ES-I3 (cell line): ENCODE data around the gene TCF3.

ENCODE experiments used
- H3K36me3 ChIP-seq: 2 replicates; pipeline ENCODE4 v1.6.1; 2013; ENCODE audit warnings: mild to moderate bottlenecking, low read length, control low read depth, moderate library complexity; ENCODE audit not compliant: insufficient read depth
- H3K4me1 ChIP-seq: 2 replicates; pipeline ENCODE4 v1.6.1; 2013; ENCODE audit warnings: mild to moderate bottlenecking, control low read depth, low read length; ENCODE audit not compliant: insufficient read depth
- H3K9ac ChIP-seq: 2 replicates; pipeline ENCODE4 v1.6.1; 2013; ENCODE audit warnings: low read depth, mild to moderate bottlenecking, low read length, moderate library complexity
- H3K9me3 ChIP-seq: 2 replicates; pipeline ENCODE4 v1.6.1; 2013; ENCODE audit warnings: mild to moderate bottlenecking, low read length, moderate library complexity; ENCODE audit not compliant: control insufficient read depth, insufficient read depth

The TCF3 gene

GRCh38 chr19:1619703-1620102, 32.7 kb downstream of the TCF3 start:
- H3K9me3 ChIP-seq, result no peaks in the 10 kb centered on the region
- peaks cover 36% of the 10 kb centered on the region for H3K36me3 ChIP-seq
- no peaks in the 10 kb centered on the region for H3K4me1 ChIP-seq
- no peak overlapping the region for H3K9ac ChIP-seq

- peaks cover 38% of the 10 kb centered on the region for H3K36me3 ChIP-seq
- H3K4me1 ChIP-seq, result no peaks in the 10 kb centered on the region
These were observed 33.3 kb downstream of the TCF3 start for GRCh38 chr19:1619094-1619439.

DNA sequence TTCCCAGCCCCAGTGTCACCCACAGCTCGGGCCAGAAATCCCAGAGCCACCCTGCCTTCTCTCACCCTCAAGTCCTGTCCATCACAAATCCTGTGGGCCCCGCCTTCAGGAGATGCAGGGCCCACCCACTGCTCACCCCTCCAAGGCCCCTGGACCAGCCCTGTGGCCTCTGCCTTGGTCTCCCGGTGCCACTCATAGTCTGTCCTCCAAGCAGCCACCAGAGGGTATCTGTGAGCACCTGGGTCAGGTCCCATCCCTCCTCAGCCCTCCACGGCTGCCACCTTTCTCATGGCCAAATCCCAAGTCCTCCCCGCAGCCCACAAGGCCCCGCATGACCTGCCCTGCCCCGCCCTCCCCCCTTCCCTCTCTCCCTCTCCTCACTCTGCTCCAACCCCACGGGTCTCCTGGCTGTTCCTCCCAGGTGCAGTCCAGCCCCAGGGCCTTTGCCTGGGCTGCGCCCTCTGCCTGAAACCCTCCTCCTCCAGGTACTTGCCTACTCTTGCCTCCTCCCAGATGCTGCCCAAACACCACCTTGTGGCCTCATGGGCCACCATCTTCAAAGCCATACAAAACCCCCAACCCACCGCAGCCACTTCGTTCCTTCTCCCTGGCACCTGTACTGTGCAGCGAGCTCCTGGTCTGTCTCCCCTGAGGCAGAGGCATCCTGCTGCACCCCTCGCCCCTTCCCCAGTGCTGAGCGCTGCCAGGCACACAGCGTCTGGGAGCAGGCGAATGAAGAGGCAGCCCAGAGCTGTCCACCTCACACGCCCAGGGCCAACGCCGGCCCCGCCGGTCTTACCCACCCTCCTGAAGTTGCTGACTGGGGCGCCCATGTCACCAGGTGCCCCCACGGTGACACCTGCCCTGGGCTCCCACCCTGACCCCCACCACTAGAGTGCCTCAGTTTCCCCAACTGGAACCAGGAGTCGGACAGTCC, 34.0 kb downstream of the TCF3 start:
- Histone ChIP-seq H3K36me3 (peaks cover 34% of the 10 kb centered on the region), H3K9ac (no peak overlapping the region), H3K9me3 (no peaks in the 10 kb centered on the region), H3K4me1 (no peaks in the 10 kb centered on the region)

More at GRCh38 chr19:1619094-1619439, 33.3 kb downstream of the TCF3 start:
- no peak overlapping the region for H3K9ac ChIP-seq
- no peaks in the 10 kb centered on the region for H3K9me3 ChIP-seq

GRCh38 chr19:1616875-1617274, 35.5 kb downstream of the TCF3 start:
- Histone ChIP-seq H3K4me1 (no peaks in the 10 kb centered on the region), H3K36me3 (peaks cover 31% of the 10 kb centered on the region), H3K9me3 (no peaks in the 10 kb centered on the region), H3K9ac (no peak overlapping the region)

GRCh38 chr19:1616396-1616795, 36.0 kb downstream of the TCF3 start:
- Histone ChIP-seq H3K36me3 (peaks cover 30% of the 10 kb centered on the region), H3K9ac (no peak overlapping the region), H3K9me3 (no peaks in the 10 kb centered on the region), H3K4me1 (no peaks in the 10 kb centered on the region)

- H3K36me3 ChIP-seq, result peaks cover 34% of the 10 kb centered on the region
- H3K4me1 ChIP-seq, result no peaks in the 10 kb centered on the region
- no peak overlapping the region for H3K9ac ChIP-seq
- no peaks in the 10 kb centered on the region for H3K9me3 ChIP-seq
These were observed 37.2 kb downstream of the TCF3 start for GRCh38 chr19:1615156-1615765.

GRCh38 chr19:1613808-1614570, 38.4 kb downstream of the TCF3 start:
- no peaks in the 10 kb centered on the region for H3K4me1 ChIP-seq
- H3K9ac ChIP-seq, result no peak overlapping the region
- peaks cover 30% of the 10 kb centered on the region for H3K36me3 ChIP-seq
- H3K9me3 ChIP-seq, result no peaks in the 10 kb centered on the region

DNA sequence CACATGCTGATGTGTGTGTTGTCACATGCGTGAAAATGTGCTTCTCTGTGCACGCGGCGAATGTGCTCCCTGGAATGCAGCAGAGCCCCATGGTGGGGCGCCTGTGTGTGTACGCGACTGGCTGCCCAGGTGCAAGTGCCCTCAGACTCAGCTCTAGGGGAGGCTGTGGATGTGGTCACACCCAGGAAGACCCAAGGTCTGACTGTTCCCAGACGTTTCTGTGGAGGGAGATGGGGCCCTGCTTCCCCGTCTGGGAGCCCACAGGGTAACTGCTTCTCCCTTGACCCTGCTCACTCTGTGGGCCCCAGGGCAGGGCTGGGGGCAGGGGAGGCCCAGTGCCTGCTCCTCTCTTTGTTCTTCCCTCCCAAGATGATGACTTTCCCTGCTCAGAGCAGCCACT, 39.3 kb downstream of the TCF3 start:
- Histone ChIP-seq H3K4me1 (no peaks in the 10 kb centered on the region), H3K36me3 (peaks cover 28% of the 10 kb centered on the region), H3K9me3 (no peaks in the 10 kb centered on the region), H3K9ac (no peak overlapping the region)

GRCh38 chr19:1612114-1613086, 40.0 kb downstream of the TCF3 start:
- Histone ChIP-seq H3K9me3 (no peaks in the 10 kb centered on the region), H3K9ac (no peak overlapping the region), H3K4me1 (no peaks in the 10 kb centered on the region), H3K36me3 (peaks cover 21% of the 10 kb centered on the region)

DNA sequence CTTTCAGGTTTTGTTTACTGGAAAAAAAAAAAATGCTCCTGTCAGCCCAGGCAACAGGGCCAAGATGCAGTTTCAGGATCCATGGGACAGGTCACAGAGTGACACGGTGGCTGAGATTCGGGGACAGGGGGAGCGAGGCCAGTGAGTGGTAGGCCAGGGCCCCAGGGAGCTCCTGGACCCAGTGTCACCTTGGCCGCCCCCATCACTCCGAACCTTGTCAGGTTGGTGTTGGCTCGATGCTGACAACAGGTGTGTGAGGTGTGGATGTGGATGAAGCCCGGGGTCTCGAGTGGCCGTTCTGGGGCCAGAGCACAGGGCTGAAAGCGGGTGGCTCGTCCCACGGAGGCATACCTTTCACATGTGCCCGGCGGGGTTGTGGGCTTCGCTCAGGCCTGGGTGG, 41.1 kb downstream of the TCF3 start:
- peaks cover 21% of the 10 kb centered on the region for H3K36me3 ChIP-seq

GRCh38 chr19:1610579-1610978, 41.8 kb downstream of the TCF3 start:
- Histone ChIP-seq H3K36me3 (peaks cover 16% of the 10 kb centered on the region; the same call in 1 of the 2 replicates), H3K4me1 (no peaks in the 10 kb centered on the region; the same call in 1 of the 2 replicates), H3K9ac (no peak overlapping the region), H3K9me3 (no peaks in the 10 kb centered on the region)

More for the DNA sequence above, 41.1 kb downstream of the TCF3 start:
- no peaks in the 10 kb centered on the region; the same call in 1 of the 2 replicates for H3K4me1 ChIP-seq
- no peaks in the 10 kb centered on the region for H3K9me3 ChIP-seq
- no peak overlapping the region for H3K9ac ChIP-seq

DNA sequence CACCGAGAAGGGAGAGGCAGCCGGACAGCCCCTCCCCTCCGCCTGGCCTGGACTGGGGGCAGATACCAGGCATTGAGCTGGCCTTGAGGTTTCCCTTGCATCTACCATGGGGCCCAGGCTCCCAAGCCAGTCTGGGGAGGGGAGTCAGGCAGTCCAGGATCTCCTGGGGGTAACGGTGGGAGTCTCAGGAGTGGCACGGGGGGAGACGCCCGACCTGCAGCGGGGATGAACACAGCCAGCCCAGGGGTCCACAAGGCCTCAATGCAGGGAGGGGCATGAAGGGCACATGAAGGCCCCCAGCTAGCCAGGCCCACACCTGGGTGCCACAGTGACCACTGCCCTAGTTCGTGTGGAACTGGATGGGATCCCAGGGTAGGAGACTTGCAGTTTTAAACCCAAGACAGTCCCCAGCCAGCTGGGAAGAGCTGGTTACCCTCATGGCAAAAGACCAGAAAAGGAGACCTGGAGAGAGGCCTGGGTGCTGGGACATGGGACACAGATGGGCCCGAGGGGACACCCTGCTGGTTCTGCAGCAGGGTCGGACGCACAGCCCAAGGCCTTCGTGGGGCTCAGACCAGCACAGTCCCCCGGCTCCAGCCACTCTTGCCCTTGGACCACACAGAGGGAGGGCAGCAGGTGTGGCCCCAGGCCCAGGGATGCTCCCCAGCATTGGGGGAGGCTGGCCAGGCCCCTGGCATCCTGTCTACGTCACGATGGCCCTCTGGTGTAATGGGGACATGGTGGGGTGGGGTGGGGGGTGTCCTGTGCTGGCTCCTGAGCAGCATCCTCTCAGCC, 42.5 kb downstream of the TCF3 start:
- no peak overlapping the region for H3K9ac ChIP-seq
- H3K4me1 ChIP-seq, result no peaks in the 10 kb centered on the region; the same call in 1 of the 2 replicates
- H3K9me3 ChIP-seq, result no peaks in the 10 kb centered on the region
- H3K36me3 ChIP-seq, result peaks cover 15% of the 10 kb centered on the region; the same call in 1 of the 2 replicates

DNA sequence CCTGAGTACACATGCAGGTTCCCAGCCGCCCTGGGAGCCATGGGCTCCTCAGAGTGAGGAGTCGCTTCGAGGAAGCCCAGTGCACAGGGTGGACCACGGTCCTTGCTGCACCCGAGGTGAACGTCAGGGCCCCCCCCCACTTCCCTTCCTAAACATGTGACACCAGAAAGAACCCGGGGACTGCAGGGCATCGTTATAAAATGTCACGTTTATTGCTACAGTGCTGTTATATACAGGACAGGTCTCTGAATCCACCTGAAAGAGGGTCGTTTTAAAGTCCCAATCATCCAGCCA, 43.4 kb downstream of the TCF3 start:
- Histone ChIP-seq H3K36me3 (peaks cover 11% of the 10 kb centered on the region; the same call in 1 of the 2 replicates), H3K4me1 (no peaks in the 10 kb centered on the region; the same call in 1 of the 2 replicates), H3K9ac (no peak overlapping the region), H3K9me3 (no peaks in the 10 kb centered on the region)
